Fibroblast of peridontal ligament (primary cell): ENCODE measurements around the gene CORO1C.
"Not testable (repeated sequence)": the region's sequence is repeated elsewhere in the genome, so short reads cannot be mapped to it uniquely, and the experiment has no call there.

Source experiments
- DNase-seq: peaks from one replicate; pipeline ENCODE4 v3.0.0-alpha.2; 2010; ENCODE audit errors: extremely low read depth

CORO1C gene

DNA sequence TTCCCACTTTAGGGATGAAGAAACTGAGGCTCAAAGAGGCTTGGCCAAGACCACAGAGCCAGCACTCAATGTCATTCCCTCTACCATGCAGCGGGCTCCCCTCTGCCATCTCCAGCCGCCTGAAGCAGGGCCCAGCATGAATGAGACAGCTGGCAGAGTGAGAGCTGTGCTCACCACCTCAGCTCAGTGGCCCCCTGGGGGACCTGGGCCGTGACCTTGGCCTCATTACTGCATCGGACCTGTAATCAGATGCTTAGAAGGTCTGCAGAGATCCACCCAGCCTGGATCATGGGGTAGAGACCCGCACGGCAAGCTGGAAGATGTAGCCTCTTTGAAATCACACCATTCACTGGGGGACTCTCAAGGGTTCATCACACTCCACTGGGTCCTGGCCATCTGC lies 22.7 kb upstream of the CORO1C start:
- no peak for DNase-seq

DNA sequence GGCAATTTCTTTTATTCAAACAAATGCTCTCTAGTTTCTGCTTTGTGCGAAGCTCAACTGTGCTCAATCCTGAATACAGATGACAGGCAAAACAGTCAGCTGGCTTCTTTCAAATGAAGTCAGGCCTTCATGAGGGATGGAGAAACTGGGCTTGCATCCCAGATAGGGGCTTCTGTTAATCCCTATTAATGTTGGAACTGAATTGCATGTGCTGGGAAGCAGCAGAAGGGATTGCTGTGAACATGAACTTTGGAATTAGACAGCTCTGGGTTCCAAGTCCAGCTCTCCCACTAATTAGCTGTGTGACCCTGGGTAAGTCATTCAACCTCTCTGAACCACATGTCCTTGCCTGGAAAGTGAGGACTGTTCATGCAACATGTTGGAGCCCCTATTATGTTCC lies 21.1 kb upstream of the CORO1C start:
- no peak for DNase-seq

DNA sequence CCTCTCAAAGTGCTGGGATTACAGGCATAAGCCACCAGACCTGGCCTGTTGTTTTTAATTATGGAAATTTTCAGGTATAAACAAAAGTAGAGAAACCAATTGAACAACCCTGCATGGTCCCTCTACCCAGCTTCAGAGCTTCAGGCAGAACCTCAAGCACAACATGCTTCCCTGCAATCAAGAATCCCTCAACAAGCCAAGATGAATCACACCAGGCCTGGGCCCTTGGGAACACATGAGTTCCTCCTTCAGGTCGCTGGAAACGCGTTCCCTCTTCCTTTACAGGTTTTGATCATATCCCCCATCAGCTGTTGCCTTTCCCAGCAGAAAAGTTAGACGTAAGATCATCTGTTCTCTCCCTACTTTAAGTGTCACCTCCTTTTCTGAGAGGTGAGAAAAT lies 20.5 kb upstream of the CORO1C start:
- DNase-seq, result peak; percentile 60

DNA sequence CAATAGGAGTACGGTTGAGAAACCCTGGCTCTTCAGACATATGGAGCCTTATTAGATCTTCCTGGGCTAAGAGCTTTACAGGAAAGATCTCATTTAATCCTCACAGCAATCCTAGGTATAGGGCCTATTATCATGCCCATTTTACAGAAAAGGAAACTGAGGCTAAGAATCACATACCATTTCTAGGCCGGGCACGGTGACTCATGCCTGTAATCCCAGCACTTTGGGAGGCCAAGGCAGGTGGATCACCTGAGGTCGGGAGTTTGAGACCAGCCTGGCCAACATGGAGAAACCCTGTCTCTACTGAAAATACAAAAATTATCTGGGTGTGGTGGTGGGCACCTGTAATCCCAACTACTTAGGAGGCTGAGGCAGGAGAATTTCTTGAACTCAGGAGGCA lies 19.7 kb upstream of the CORO1C start:
- DNase-seq, result not testable (repeated sequence)

DNA sequence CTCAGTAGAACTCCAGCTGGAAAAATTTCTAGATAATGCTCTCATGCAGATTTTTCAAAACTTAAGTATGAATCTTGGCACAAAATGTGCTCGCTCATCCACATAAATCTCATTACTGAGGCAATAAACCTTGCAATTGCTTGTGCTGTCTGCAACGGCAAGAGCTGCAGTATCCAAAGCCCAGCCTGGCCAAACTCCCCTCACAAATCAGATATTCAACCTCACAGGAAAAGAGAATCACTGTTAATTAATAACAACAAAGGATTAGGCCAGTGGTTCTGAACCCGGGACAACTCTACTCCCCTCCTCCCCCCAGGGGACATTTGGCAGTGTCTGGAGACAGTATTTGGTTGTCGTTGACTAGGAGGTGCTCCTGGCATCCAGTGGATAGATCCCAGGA lies 19.2 kb upstream of the CORO1C start:
- peak; percentile 61 for DNase-seq

DNA sequence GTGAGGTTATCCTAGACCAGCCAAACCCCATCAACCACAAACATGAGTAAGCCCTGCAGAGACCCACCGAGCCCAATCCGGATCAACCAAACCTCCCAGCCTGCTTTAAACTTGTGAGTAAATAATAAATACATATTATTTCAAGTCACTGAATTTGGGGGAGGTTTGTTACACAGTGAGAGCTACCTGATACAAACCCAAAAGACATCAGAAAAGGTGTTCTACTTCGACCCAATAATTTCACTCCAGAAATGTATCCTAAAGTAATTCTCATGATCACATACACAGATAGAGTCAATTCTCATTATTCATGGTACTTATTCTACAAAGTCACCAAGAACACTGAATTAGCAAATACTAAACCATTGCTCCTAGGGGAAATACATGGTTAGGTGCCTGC lies 16.2 kb upstream of the CORO1C start:
- no peak for DNase-seq

DNA sequence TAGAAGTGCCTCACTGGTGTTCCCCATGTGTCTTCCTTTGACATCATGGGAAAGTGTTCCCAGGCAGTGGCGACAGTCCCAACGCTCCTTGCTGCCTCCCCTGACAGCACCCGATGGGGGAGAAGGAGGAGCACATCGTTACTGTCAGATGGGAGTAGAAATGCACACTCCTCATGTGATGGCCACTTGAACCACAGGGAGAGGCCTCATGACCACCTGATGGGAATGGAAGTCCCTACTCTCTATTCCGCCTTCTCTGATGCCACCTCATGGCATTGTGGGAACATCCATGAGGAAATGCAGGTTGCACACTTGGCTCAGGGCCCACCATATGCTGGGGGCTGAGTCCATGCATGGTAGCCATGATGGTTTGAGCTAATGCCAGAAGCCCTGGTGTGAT lies 14.3 kb upstream of the CORO1C start:
- DNase-seq, result no peak

DNA sequence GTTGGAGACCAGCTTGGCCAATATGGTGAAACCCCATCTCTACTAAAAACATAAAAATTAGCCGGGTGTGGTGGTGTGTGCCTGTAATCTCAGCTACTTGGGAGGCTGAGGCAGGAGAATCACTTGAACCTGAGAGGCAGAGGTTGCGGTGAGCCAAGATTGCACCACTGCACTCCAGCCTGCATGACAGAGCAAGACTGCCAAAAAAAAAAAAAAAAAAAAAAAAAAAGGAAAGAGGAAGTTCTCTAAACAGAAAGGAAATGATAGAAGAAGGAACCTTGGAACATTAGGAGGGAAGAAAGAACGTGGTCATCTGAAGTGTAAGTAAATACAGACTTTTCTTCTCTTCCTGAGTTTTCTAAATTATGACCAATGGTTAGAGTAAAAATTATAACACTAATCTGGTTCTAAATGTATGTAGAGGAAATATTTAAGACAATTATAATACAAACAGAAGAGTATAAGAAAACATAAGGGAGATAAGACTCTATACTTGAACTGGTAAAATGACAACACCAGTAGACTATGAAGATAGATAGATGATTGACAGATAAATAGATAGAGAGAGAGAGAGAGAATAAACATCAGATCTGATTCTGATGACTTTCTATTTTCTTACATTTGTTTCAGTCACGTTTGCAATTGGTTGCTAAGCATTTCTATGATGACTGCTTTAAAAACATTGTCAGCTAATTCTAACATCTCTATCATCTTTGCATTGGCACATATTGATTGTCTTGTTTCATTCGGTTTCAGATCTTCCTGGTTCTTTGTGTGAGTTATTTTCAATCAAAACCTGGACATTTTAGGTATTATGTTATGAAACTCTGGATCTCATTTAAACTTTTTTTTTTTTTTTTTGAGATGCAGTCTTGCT lies 12.9 kb upstream of the CORO1C start:
- no peak for DNase-seq

DNA sequence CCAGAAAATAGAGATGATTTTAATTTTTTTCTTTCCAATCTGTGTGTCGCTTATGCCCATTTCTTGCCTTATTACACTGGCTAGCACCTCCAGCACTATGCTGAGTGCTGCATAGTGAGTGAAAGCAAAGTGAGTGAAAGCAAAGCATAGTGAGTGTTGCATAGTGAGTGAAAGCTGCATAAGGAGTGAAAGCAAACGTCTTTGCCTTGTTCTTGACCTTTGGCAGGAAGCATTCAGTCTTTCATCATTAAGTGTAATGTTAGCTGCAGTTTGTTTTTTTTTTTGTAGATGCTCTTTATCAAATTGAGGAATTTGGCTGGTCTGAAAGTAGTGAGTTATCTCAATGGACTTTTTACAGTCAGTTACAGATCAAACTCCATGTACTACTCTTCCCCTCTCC lies 6.9 kb upstream of the CORO1C start:
- no peak for DNase-seq

DNA sequence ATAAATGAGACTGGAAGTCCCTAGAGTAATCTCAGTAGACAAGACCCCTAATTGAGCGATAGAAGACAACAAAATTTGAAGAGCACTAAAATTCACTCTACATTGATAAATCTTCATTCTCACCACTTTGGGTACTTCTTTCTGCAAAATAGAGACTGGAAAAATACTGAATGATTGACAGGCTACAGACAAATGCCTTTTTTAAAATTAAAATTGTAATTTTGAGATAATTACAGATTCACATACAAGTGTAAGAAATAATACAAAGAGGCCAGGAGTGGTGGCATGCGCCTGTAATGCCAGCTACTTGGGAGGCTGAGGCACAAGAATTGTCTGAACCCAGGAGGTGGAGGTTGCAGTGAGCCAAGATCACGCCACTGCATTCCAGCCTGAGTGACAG lies 4.5 kb upstream of the CORO1C start:
- DNase-seq, result no peak

DNA sequence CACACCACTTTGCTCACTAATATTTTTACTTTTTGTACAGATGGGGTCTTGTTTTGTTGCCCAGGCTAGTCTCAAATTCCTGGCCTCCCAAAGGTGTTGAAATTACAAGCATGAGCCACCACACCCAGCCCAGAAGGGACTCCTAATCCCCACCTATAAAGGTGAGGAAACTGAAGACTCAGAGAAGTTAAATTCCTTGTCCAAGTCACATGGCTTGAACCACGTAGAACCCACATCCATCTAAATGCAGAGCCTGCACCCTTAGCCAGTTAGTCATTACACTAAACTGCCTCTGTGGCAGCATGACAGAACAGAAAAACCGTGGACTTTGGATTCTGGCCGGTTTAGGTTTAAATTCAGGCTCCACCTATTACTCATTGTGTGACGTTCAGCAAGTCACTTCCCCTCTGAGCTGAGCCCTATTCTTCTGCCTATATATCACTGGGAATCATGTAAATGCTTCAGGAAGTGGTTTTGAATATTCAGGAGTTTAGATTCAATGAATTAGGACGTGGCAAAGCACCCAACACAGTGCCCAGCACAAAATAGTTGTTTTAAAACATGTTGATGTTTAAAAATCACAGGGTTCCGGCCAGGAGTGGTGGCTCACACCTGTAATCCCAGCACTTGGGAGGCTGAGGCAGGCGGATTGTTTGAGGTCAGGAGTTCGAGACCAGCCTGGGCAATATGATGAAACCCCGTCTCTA lies 3.0 kb upstream of the CORO1C start:
- peak; percentile 93 for DNase-seq

DNA sequence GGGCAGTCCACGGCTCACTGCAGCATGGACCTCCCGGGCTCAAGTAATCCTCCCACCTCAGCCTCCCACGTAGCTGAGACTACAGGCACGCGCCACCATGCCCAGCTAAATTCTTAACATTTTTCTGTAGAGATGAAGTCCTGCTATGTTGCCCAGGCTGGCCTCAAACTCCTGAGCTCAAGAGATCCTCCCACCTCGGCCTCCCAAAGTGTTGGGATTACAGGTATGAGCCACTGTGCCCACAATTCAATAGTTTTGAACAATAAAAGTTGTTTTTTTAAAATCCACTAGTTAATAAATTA lies 1.9 kb upstream of the CORO1C start:
- not testable (repeated sequence) for DNase-seq

DNA sequence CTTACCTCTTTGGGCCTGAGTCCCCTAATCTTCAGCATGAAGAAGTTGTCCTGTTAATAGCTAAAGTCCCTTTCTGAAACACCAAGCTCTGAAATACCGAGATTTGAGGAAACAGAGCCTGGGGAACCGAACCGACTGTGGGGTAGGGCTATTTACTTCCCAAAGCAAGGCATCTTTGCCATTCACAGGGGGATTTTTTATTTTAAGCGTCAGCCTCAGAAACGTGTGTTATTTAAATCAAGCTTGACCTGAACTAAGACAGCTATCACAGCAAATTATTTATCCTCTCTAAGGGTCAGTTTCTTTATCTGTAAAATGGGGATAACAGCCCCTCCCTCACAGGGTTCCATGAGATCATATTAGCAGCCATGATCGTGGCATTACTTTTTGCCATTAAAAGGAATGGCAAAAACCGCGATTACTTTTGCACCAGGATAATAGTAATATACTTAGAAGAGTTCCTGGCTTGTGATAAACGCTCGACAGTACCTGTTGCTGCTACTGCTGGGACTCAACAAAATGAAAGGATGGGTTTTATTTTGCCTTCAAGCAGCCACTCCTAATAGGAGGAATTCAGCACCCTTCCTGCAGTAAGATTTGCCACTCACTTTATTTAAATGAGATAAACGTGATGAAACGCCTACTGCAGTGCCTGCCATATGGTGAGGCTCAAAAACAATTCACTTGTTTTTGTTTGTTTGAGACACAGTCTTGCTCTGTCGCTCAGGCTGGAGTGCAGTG lies 1.3 kb upstream of the CORO1C start:
- DNase-seq, result no peak

DNA sequence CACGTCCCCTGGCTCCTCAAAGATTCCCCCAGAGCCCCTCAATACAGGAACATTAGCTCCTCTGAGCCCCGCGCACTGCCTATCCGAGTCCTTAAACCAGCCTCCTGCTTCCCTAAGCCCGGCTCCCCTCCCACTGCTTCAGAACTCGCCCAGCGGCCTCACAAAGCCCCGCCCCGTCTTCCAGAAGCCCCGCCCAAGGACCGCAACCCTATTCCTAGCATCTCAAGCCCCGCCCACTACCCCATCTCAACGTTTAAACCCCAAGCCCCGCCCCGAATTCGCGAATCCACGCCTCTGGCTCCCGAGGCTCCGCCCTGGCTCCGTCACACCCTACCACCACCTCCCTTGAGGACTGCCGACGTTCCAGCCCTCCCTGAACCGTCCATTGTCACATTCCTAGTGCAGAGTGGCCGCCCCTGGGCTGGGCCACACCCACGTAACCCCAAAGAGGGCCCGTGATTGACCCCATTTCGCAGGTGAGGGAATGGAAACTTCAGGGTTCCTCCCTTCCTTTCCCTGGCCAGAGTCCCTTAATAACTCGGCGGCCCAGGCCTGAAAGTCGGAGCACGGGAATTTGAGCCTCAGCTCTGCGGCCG lies 646 bp upstream of the CORO1C start:
- peak; percentile 98 for DNase-seq

DNA sequence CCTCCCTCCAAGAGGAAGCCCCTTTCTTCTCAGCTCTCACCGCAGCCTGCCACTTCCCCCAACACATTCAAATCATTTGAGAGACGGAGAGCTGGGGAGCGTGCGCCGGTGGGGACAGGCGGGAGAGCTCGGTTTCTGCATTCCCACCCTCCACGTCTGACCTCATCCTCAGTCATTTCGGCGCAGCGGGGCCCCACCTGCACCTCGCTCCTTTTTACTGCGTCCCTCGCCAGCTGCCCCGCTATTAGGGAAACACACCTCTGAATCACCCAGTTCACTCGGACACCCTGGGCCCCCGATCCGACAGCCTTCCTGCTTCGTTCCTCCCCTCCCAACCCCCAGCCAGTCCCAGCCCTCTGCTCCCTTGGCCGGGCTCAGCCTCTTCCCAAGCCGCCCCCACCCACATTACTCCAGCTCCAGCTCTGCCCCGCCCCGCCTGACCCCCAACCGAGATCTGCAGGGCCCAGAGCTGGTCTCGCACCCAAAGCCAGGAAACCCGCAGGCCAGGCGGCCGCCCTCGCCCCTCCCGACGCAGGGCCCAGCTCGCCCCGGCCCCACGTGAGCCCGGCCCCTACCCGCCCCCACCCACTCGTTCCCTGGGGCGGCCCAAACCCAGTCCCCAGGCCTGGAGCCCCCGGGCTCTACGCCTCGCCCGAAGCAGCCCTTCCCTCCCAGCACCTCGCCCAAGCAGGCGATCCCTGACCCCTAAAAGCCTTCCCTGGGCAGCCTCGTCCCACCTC lies 783 bp downstream of the CORO1C start:
- DNase-seq, result peak; percentile 61

DNA sequence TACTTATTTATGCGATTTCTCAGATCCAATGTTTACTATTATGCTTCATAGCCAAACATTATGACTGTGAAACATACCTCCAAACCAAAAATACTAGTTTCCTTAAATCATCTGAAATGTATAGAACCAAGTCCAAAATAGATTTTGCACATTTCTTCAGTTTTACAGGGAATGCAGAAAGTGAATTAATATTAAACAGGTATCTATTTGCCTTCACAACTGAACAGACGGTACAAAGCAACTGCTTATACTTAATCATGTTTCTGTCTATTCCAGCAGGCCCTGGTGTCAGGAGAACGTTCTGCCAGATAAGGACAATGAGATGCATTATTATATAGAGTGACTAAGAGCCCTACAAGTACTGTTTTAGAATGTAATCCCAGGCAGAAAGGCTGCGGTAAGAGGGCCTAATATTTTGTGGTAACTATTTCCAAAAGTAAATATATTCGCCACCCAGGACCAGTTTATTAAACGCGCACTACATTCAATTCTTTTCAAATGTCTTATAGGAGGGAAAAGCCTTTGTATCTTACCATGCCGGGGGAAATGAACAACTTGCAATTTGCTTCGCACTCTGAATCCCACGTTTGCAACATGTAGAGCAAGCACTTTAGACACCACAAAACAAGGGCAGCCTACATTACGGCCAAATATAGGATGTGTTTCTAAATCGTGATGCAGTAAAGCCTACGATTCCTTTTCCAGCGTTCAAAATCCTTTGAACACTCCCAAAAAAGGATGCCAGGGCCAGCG lies 1.5 kb downstream of the CORO1C start:
- DNase-seq, result peak; percentile 53

DNA sequence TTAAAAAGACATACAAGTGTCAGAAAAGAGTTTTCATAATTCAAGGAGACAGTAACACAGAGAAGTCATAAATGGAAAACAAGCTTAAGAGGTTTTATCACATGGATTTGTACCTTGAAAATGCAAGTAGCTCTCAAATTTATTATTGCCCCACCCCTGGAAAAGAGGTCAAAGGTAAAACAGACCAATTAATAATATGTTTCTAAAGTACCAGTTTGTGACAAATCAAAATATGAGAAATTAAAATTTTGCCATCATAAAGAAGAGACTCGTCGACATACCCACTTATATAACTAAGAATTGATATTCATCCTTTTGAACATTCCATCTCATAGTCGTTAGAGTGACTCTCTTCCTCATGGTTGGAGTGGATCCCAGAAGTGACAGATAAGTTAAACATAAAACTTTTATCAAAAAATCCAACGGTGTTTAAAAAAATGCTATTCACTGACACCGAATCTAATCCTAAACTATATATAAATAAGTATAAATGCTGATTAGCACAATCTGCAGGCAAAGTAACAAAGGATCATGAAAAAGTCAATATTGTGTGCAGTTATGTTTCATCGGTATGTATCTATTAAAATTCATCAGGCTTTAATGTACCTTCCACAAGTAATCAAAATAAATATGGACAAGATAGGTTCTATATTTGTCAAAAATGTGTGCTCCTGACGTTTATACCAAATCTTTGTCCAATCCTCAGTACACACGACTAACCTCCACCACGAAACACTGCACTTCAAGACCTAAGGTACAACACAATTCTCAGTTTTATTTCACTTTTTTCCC lies 2.3 kb downstream of the CORO1C start:
- peak; percentile 52 for DNase-seq

DNA sequence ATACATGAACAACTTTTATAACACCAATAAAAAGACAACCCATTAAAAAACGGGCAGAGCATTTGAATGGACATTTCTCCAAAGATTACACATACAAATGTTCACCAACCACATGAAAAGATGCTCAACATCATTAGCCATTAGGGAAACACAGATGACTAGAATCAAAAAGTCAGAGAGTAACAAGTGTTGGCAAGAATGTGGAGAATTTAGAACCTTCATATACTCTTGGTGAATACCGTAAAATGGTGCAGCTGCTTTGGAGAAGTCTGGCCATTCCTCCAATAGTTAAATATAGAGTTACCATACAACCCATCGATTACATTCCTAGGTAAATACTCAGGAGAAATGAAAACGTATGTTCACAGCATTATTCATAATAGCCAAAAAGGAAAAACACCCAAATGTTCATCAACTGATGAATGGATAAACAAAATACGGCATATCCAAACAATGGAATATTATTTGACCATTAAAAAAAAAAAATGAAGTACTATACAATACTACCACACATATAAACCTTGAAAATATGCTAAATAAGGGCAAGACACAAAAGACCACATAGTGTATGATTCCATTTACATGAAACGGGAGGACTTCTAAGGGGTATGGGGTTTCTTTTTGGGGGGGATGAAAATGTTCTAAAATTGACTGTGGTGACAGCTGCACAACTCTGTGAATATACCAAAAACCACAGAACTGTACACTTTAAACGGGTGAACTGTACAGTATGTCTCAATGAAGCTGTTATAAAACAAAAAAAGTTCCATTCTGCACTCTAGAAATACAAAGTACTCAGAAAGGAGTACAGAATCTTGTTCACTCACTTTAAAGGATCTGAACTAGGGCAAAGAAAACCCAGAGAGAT lies 3.2 kb downstream of the CORO1C start:
- DNase-seq, result no peak

DNA sequence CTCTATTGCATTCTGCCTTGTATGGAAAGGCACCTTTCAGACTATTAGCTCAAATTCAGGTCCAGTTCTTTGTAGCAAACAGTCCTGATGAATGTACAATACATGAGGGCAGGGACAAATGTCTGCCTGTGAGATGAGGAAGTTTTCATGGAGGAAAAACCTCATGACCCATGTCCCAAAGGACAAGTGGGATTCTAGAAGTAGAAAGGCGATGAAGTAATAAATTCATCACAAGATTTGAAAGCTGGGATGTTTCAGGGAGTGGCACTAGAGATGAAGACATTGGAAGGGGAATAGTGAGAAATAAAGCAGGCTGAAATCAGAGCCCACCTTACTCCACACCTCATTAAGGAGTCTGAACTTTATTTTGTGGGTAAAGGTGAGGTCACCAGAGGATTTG lies 4.2 kb downstream of the CORO1C start:
- DNase-seq, result no peak
